GM12878 (cell line): ENCODE measurements around the gene ERFL. TPM values are rescaled to one million over a fixed set of nuclear protein-coding genes. Genes with fewer than 3 reads are reported as not detected.

Source experiments
- CBX3 ChIP-seq: fragments of 200-600 bp; sonication (generic); IDR thresholded peaks from 2 replicates; pipeline ENCODE4 v1.6.1; 2016; ENCODE audit warnings: low read depth, borderline replicate concordance
- CBX5 ChIP-seq: sonication (generic); IDR thresholded peaks from 2 replicates; pipeline ENCODE4 v1.6.1; 2016; ENCODE audit warnings: low read depth, moderate library complexity, mild to moderate bottlenecking, inconsistent platforms
- CEBPB ChIP-seq, 2 experiments: fragments of 150-350 bp in 1 of 2; IDR thresholded peaks; 2 replicates each; pipeline ENCODE4 v1.6.1; 2012 to 2014; ENCODE audit warnings: low read depth in 2 of 2, low read length in 2 of 2, borderline replicate concordance in 1 of 2, inconsistent platforms in 1 of 2
- EED ChIP-seq: sonication (generic); IDR thresholded peaks from 2 replicates; pipeline ENCODE4 v1.6.1; 2016; ENCODE audit warnings: antibody characterized with exemption, low read depth
- LARP7 ChIP-seq: fragments of 450-650 bp; IDR thresholded peaks from 2 replicates; pipeline ENCODE4 v1.6.1; 2017; ENCODE audit warnings: mild to moderate bottlenecking
- MYC ChIP-seq: IDR thresholded peaks from 2 replicates; pipeline ENCODE4 v1.6.1; 2011; ENCODE audit warnings: mild to moderate bottlenecking, low read length, moderate library complexity, inconsistent platforms; ENCODE audit not compliant: insufficient read depth, insufficient replicate concordance, insufficient read length, severe bottlenecking
- NRF1 ChIP-seq: conservative IDR thresholded peaks from 2 replicates; pipeline ENCODE4 v1.6.1; 2011; ENCODE audit warnings: mild to moderate bottlenecking, low read depth, low read length, improper control_type of control experiment
- WRNIP1 ChIP-seq: IDR thresholded peaks from 2 replicates; pipeline ENCODE4 v1.6.1; 2011; ENCODE audit warnings: low read depth, low read length, improper control_type of control experiment, borderline replicate concordance
- polyA plus RNA-seq, 11 experiments: library from polyadenylated mRNA; depleted of rRNA in 4 of 11; unstranded in 6 of 11; stranded (reverse) in 5 of 11; fragments of >200 nt; fragmentation: Nextera tagmentation in 4 of 11; fragmentation: Illumina TruSeq in 1 of 11; extraction: Ambion mirVana in 4 of 11; extraction: Trizol in 1 of 11; gene quantifications; 1 replicate in 1 of 11; 2 replicates in 10 of 11; pipeline versions ENCODE4 v1.2.1 to v1.2.3, GENCODE V29; 2011 to 2016; ENCODE audit warnings: inconsistent platforms in 2 of 11, missing spikeins in 2 of 11, low read depth in 1 of 11
- total RNA-seq, 4 experiments: library from RNA; depleted of rRNA in 3 of 4; stranded (reverse); fragments of >200 nt in 3 of 4; fragmentation: Illumina TruSeq in 1 of 4; extraction: Trizol in 1 of 4; gene quantifications; 2 replicates each; pipeline versions ENCODE4 v1.2.1 to v1.2.3, GENCODE V29; 2013 to 2021
- TF ChIP-seq, protein P1 (sequence below): fragments of 450-650 bp; IDR thresholded peaks from 2 replicates; pipeline ENCODE4 v1.6.1; 2017; ENCODE audit warnings: antibody characterized with exemption, mild to moderate bottlenecking, moderate library complexity
- TF ChIP-seq, protein P2 (sequence below): fragments of 450-650 bp; IDR thresholded peaks from 2 replicates; pipeline ENCODE4 v1.6.1; 2017; ENCODE audit warnings: borderline replicate concordance
- TF ChIP-seq, protein P3 (sequence below): IDR thresholded peaks from 2 replicates; pipeline ENCODE4 v1.6.1; 2011; ENCODE audit warnings: mild to moderate bottlenecking, low read depth, low read length, moderate library complexity; ENCODE audit not compliant: insufficient replicate concordance
- TF ChIP-seq, protein P4 (sequence below): fragments of 150-350 bp; IDR thresholded peaks from 2 replicates; pipeline ENCODE4 v1.6.1; 2016; ENCODE audit warnings: low read depth, low read length
- TF ChIP-seq, protein P5 (sequence below): fragments of 450-650 bp; IDR thresholded peaks from 2 replicates; pipeline ENCODE4 v1.6.1; 2018; ENCODE audit warnings: borderline replicate concordance, mild to moderate bottlenecking; ENCODE audit not compliant: partially characterized antibody
- TF ChIP-seq, protein P6 (sequence below): fragments of 150-350 bp; IDR thresholded peaks from 2 replicates; pipeline ENCODE4 v1.6.1; 2014; ENCODE audit warnings: mild to moderate bottlenecking, low read depth, low read length

ERFL gene
- total and polyA plus RNA-seq, 10 of the 15 experiments (the other 5 are each of a cell fraction or from before 2014, with no cell fraction given): 0.04 to 0.10 (median 0.05) TPM; not detected in 7

DNA sequence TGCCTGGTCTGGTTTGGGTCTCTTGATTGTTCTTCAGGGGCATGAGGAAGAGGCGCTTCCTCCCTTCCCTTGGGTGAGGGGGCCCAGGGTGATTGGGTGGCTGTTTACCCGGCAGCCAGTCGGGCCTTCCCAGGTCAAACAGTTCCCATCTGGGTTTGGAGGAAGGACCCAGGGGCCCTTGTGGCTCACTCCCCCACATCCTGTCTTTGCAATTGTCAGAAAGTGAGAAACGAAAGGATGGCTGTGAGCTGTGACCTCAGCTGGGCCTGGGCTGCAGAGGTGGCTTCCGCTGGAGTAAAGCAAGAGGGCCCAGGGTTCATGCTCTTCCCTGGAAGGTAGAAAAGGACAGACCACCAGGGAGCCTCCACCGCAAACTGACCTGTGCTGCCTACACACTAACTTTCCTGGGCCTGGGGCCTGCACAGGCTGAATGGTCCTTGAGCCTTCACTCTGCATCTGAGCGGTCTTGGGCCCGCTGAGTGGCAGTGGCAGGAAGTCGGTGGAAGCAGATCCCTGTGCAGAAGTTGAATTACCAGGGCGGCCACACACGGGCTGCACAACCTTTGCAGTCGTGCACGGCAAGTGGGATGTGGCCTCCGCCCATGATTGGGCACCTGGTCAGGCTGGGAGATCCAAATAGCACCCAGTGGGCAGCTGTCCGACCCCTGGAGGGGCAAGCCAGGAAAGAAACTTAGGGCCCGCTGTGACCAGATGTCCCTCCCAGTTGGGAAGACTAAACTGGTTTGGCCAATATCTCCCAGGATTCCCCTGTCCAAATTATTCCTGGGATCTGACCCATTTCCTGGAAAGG is 56.5 kb downstream of the ERFL start (continued):
- TF ChIP-seq, protein P1, sequence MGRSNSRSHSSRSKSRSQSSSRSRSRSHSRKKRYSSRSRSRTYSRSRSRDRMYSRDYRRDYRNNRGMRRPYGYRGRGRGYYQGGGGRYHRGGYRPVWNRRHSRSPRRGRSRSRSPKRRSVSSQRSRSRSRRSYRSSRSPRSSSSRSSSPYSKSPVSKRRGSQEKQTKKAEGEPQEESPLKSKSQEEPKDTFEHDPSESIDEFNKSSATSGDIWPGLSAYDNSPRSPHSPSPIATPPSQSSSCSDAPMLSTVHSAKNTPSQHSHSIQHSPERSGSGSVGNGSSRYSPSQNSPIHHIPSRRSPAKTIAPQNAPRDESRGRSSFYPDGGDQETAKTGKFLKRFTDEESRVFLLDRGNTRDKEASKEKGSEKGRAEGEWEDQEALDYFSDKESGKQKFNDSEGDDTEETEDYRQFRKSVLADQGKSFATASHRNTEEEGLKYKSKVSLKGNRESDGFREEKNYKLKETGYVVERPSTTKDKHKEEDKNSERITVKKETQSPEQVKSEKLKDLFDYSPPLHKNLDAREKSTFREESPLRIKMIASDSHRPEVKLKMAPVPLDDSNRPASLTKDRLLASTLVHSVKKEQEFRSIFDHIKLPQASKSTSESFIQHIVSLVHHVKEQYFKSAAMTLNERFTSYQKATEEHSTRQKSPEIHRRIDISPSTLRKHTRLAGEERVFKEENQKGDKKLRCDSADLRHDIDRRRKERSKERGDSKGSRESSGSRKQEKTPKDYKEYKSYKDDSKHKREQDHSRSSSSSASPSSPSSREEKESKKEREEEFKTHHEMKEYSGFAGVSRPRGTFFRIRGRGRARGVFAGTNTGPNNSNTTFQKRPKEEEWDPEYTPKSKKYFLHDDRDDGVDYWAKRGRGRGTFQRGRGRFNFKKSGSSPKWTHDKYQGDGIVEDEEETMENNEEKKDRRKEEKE: no peak
- TF ChIP-seq, protein P2, sequence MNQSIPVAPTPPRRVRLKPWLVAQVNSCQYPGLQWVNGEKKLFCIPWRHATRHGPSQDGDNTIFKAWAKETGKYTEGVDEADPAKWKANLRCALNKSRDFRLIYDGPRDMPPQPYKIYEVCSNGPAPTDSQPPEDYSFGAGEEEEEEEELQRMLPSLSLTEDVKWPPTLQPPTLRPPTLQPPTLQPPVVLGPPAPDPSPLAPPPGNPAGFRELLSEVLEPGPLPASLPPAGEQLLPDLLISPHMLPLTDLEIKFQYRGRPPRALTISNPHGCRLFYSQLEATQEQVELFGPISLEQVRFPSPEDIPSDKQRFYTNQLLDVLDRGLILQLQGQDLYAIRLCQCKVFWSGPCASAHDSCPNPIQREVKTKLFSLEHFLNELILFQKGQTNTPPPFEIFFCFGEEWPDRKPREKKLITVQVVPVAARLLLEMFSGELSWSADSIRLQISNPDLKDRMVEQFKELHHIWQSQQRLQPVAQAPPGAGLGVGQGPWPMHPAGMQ: no peak
- TF ChIP-seq NRF1 (no peak), CBX5 (no peak), WRNIP1 (no peak), MYC (no peak), LARP7 (peak; percentile 22; the same call in 1 of the 2 replicates), CEBPB (IDR thresholded peaks at IDR 0.05; ENCODE audit: borderline replicate concordance in 1 of 2, low read depth in 2 of 2, low read length in 2 of 2) (no peak), EED (peak; percentile 99), CBX3 (no peak)
- TF ChIP-seq, protein P3, sequence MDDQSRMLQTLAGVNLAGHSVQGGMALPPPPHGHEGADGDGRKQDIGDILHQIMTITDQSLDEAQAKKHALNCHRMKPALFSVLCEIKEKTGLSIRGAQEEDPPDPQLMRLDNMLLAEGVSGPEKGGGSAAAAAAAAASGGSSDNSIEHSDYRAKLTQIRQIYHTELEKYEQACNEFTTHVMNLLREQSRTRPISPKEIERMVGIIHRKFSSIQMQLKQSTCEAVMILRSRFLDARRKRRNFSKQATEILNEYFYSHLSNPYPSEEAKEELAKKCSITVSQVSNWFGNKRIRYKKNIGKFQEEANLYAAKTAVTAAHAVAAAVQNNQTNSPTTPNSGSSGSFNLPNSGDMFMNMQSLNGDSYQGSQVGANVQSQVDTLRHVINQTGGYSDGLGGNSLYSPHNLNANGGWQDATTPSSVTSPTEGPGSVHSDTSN: peak; percentile 41
- TF ChIP-seq, protein P4, sequence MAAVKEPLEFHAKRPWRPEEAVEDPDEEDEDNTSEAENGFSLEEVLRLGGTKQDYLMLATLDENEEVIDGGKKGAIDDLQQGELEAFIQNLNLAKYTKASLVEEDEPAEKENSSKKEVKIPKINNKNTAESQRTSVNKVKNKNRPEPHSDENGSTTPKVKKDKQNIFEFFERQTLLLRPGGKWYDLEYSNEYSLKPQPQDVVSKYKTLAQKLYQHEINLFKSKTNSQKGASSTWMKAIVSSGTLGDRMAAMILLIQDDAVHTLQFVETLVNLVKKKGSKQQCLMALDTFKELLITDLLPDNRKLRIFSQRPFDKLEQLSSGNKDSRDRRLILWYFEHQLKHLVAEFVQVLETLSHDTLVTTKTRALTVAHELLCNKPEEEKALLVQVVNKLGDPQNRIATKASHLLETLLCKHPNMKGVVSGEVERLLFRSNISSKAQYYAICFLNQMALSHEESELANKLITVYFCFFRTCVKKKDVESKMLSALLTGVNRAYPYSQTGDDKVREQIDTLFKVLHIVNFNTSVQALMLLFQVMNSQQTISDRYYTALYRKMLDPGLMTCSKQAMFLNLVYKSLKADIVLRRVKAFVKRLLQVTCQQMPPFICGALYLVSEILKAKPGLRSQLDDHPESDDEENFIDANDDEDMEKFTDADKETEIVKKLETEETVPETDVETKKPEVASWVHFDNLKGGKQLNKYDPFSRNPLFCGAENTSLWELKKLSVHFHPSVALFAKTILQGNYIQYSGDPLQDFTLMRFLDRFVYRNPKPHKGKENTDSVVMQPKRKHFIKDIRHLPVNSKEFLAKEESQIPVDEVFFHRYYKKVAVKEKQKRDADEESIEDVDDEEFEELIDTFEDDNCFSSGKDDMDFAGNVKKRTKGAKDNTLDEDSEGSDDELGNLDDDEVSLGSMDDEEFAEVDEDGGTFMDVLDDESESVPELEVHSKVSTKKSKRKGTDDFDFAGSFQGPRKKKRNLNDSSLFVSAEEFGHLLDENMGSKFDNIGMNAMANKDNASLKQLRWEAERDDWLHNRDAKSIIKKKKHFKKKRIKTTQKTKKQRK: no peak
- TF ChIP-seq, protein P5, sequence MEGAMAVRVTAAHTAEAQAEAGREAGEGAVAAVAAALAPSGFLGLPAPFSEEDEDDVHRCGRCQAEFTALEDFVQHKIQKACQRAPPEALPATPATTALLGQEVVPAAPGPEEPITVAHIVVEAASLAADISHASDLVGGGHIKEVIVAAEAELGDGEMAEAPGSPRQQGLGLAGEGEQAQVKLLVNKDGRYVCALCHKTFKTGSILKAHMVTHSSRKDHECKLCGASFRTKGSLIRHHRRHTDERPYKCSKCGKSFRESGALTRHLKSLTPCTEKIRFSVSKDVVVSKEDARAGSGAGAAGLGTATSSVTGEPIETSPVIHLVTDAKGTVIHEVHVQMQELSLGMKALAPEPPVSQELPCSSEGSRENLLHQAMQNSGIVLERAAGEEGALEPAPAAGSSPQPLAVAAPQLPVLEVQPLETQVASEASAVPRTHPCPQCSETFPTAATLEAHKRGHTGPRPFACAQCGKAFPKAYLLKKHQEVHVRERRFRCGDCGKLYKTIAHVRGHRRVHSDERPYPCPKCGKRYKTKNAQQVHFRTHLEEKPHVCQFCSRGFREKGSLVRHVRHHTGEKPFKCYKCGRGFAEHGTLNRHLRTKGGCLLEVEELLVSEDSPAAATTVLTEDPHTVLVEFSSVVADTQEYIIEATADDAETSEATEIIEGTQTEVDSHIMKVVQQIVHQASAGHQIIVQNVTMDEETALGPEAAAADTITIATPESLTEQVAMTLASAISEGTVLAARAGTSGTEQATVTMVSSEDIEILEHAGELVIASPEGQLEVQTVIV: no peak
- TF ChIP-seq, protein P6, sequence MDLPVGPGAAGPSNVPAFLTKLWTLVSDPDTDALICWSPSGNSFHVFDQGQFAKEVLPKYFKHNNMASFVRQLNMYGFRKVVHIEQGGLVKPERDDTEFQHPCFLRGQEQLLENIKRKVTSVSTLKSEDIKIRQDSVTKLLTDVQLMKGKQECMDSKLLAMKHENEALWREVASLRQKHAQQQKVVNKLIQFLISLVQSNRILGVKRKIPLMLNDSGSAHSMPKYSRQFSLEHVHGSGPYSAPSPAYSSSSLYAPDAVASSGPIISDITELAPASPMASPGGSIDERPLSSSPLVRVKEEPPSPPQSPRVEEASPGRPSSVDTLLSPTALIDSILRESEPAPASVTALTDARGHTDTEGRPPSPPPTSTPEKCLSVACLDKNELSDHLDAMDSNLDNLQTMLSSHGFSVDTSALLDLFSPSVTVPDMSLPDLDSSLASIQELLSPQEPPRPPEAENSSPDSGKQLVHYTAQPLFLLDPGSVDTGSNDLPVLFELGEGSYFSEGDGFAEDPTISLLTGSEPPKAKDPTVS: no peak
